ENCODE measurements around the gene NRBF2.

The NRBF2 gene

GRCh38 chr10:63161592-63161991 is 28.5 kb downstream of the NRBF2 start:
- Histone ChIP-seq H3K27me3 (ENCODE audit: control insufficient read depth, low read length) (no peaks in the 10 kb centered on the region), H3K36me3 (ENCODE audit: control insufficient read depth, low read length) (peaks cover 14% of the 10 kb centered on the region), H3K9me3 (ENCODE audit: control insufficient read depth, insufficient read depth, low read length) (no peaks in the 10 kb centered on the region), H3K4me2 (ENCODE audit: low read length) (no peak overlapping the region), H3K79me2 (ENCODE audit: control insufficient read depth, low read length) (peaks cover 3% of the 10 kb centered on the region; the same call in 1 of the 2 replicates), H3K4me1 (ENCODE audit: control insufficient read depth, low read length) (no peaks in the 10 kb centered on the region), H3F3A (ENCODE audit: control insufficient read depth, insufficient read depth) (0 out of 2 replicates have a peak, but pooled peaks cover 8% of the 10 kb centered on the region), H4K20me1 (ENCODE audit: control insufficient read depth, insufficient read depth, low read depth, low read length) (peaks cover 3% of the 10 kb centered on the region), H3K27ac (ENCODE audit: low read depth, low read length) (no peak overlapping the region), H3K9me2 (replicated peaks; ENCODE audit: control insufficient read depth, low read length) (no peaks in the 10 kb centered on the region), H3K4me3 (ENCODE audit: low read length) (no peak overlapping the region)
- TF ChIP-seq EZH2phosphoT487 (IDR thresholded peaks at IDR 0.05; ENCODE audit: borderline replicate concordance, low read length) (no peak), CTCF (IDR thresholded peaks at IDR 0.05; ENCODE audit: low read depth, low read length, poor library complexity, severe bottlenecking) (no peak)

GRCh38 chr10:63164166-63164623 is 31.1 kb downstream of the NRBF2 start:
- no peaks in the 10 kb centered on the region for H3K79me2 ChIP-seq (ENCODE audit: control insufficient read depth, low read length)
- TF ChIP-seq CTCF (IDR thresholded peaks at IDR 0.05; ENCODE audit: low read depth, low read length, poor library complexity, severe bottlenecking): no peak
- no peak for TF ChIP-seq EZH2phosphoT487 (IDR thresholded peaks at IDR 0.05; ENCODE audit: borderline replicate concordance, low read length)
- peaks cover 3% of the 10 kb centered on the region for H4K20me1 ChIP-seq (ENCODE audit: control insufficient read depth, insufficient read depth, low read depth, low read length)
- H3K4me2 ChIP-seq (ENCODE audit: low read length): no peak overlapping the region
- H3K36me3 ChIP-seq (ENCODE audit: control insufficient read depth, low read length): peaks cover 35% of the 10 kb centered on the region
- no peaks in the 10 kb centered on the region for H3K27me3 ChIP-seq (ENCODE audit: control insufficient read depth, low read length)
- H3K27ac ChIP-seq (ENCODE audit: low read depth, low read length): no peak overlapping the region
- H3K9me2 ChIP-seq (replicated peaks; ENCODE audit: control insufficient read depth, low read length): no peaks in the 10 kb centered on the region
- no peaks in the 10 kb centered on the region for H3K9me3 ChIP-seq (ENCODE audit: control insufficient read depth, insufficient read depth, low read length)
- no peak overlapping the region for H3K4me3 ChIP-seq (ENCODE audit: low read length)
- H3K4me1 ChIP-seq (ENCODE audit: control insufficient read depth, low read length): no peaks in the 10 kb centered on the region
- H3F3A ChIP-seq (ENCODE audit: control insufficient read depth, insufficient read depth): peaks cover 23% of the 10 kb centered on the region

GRCh38 chr10:63165249-63165648 is 32.1 kb downstream of the NRBF2 start:
- Histone ChIP-seq H3K4me2 (ENCODE audit: low read length) (no peak overlapping the region), H3K9me3 (ENCODE audit: control insufficient read depth, insufficient read depth, low read length) (no peaks in the 10 kb centered on the region), H3K27me3 (ENCODE audit: control insufficient read depth, low read length) (no peaks in the 10 kb centered on the region), H3F3A (ENCODE audit: control insufficient read depth, insufficient read depth) (peaks cover 24% of the 10 kb centered on the region), H3K4me1 (ENCODE audit: control insufficient read depth, low read length) (no peaks in the 10 kb centered on the region), H4K20me1 (ENCODE audit: control insufficient read depth, insufficient read depth, low read depth, low read length) (peaks cover 3% of the 10 kb centered on the region), H3K9me2 (replicated peaks; ENCODE audit: control insufficient read depth, low read length) (no peaks in the 10 kb centered on the region), H3K4me3 (ENCODE audit: low read length) (no peak overlapping the region), H3K79me2 (ENCODE audit: control insufficient read depth, low read length) (no peaks in the 10 kb centered on the region), H3K27ac (ENCODE audit: low read depth, low read length) (no peak overlapping the region), H3K36me3 (ENCODE audit: control insufficient read depth, low read length) (peaks cover 45% of the 10 kb centered on the region)
- TF ChIP-seq EZH2phosphoT487 (IDR thresholded peaks at IDR 0.05; ENCODE audit: borderline replicate concordance, low read length) (no peak), CTCF (IDR thresholded peaks at IDR 0.05; ENCODE audit: low read depth, low read length, poor library complexity, severe bottlenecking) (no peak)

Data from DOHH2 (cell line).